GM18498 (cell line): ENCODE measurements around the gene CD109.
"Not testable (repeated sequence)": the region's sequence is repeated elsewhere in the genome, so short reads cannot be mapped to it uniquely, and the experiment has no call there.

ENCODE experiments used
- ATAC-seq: cut with Tn5 transposase; IDR thresholded peaks from one replicate; pipeline ENCODE4 v1.9.1; 2021; ENCODE audit warnings: mild to moderate bottlenecking, moderate library complexity; ENCODE audit not compliant: unreplicated experiment

The CD109 gene

GRCh38 chr6:73695619-73696421 lies at the start of gene CD109:
Gene CD109, plus strand, starts transcription at chr6:73696203. Its CDS starts 13 bp downstream, at chr6:73696216.
- ATAC-seq: peak; percentile 68

DNA sequence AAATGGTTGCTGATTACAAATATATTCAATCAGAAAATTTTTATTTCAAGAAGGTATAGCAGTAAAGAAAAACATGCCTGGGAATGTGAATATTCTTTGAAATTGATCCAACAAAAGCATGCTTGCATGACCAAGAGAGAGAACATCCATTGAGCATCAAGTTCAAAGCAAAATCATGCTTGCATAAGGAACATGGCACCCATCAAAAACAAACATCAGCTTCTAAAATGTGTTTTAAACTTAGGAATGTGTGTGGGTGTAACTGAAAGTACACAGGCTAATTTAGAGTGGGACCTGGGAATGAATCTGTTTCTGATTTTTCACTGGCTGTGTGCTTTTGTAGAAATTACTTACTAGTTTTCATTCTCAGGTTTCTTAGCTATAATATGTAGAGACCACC lies 47.8 kb upstream of the CD109 start:
- ATAC-seq: no peak

GRCh38 chr6:73649783-73650182 lies 46.2 kb upstream of the CD109 start:
- ATAC-seq: no peak

- ATAC-seq: peak; percentile 43
Measured at GRCh38 chr6:73652637-73653570, 43.1 kb upstream of the CD109 start.

GRCh38 chr6:73653571-73654424 lies 42.2 kb upstream of the CD109 start, which contains the start of gene SLC17A5:
Gene SLC17A5, minus strand, starts transcription at chr6:73653992. Its CDS starts 106 bp downstream, at chr6:73653886.
- peak; percentile 89 for ATAC-seq

DNA sequence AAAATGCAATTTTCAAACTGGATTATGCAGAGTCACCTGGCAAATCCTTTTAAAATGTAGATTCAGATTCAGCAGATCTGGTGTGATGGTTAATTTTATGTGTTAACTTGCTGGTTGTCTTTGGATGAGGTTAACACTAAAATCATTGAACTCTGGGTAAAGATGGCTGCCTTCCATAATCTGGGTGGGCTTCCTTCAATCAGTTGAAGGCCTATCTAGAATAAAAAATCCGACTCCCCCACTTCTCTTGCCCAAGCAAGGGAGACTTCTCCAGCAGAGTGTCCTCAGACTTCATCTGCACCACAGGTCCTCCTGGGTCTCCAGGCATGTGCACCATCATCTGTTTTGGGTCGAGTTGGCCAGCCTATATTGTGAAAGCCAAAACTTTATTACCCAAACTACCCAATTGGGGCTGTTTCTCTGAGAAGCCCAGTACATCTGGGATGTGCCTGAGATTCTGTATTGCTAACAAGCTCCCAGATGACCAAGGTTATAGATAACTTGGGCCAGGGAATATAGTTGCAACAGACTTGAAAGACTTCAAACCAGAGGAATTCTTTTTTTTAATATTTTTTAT lies 40.6 kb upstream of the CD109 start:
- no peak for ATAC-seq

DNA sequence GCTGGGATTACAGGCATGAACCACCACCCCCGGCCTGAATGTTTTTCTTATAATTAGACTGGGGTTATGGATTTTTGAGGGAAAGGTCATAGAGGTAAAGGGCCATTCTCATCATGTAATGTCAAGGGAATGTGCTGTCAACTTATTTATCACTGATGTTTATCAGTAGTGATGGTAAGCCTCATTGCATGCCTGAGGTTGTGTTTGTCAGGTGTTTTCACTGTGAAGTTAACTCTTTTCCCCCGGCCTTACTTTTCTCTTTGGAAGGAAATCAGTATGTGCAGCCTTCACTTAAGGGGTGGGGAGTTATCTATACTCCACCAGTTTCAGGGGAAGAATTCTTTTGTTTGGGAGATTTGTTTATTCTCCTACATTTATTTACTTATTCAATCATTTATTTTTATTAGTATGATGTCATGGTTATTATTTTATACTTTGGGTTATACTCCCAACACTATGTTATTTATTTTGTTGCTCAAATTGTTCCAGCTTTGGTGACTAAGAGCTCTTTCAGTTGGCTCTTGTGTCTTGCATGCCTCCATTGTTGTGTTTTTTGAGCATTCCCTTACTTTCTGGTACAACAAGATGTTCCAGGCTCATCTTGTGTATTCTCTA lies 39.4 kb upstream of the CD109 start:
- ATAC-seq: no peak

DNA sequence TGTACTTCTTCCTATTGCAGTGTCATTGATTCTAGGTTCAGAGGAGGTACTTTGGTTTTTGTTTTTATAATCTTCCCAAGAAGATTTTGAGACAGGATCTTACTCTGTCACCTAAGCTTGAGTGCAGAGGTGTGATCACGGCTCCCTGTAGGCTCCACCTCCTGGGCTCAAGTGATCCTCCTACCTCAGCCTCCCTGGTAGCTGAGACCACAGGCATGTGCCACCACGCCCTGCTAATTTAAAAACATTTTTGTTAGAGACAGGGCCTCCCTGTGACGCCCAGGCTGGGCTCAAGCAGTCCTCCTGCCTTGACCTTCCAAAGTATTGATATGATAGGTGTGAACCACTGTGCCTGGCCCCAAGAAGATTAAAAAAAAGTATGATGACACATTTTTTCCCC lies 38.8 kb upstream of the CD109 start:
- ATAC-seq: no peak

DNA sequence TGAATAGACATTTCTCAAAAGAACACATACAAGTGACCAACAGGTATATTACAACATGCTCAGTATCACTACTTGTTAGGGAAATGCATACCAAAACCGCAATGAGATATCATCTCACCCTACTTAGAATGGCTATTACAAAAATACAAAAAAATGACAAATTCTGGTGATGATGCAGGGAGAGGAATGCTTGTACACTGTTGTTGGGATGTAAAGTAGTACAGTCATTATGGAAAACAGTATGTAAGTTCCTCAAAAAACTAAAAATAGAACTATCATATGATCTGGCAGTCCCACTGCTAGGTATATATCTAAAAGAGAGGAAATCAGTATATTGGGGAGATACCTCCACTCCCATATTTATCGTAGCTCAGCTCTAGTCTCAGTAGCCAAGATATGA lies 31.3 kb upstream of the CD109 start:
- ATAC-seq: no peak

GRCh38 chr6:73665686-73666319 lies 30.2 kb upstream of the CD109 start:
- peak; percentile 75 for ATAC-seq

DNA sequence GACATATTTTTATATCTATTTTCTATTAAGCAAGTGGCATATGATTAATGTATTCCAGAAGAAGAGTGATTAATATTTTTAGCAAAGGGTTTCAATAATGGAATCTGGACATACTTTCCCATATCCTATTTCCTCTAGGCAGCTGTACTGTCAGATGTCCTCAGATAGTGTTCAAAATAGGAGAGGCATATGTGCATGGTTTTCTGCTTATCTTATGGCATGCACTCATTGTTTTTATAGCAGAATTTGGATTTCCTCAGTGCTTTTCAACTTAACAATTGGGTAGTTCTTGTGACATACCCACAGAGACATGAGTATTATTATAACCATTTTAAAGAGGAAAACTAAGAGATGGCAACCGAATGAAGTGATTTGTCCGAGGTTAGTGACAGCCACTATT lies 29.6 kb upstream of the CD109 start:
- ATAC-seq: no peak

DNA sequence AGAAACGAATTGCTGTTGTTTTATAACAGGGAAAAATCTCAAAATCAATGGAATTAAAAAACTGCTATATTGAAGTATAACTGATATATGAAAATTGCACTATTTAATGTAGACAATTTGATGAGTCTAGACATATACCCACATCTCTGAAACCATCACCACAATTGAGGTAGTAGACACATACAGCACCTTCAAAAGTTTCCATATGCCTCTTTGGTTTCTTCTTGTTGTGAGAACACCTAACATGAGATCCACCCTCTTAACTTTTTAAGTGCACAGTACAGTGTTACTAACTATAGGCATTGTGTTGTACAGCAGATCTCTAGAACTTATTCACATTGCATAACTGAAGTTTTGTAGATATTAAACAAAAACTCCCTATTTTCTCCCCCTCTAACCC lies 28.2 kb upstream of the CD109 start:
- ATAC-seq: no peak

DNA sequence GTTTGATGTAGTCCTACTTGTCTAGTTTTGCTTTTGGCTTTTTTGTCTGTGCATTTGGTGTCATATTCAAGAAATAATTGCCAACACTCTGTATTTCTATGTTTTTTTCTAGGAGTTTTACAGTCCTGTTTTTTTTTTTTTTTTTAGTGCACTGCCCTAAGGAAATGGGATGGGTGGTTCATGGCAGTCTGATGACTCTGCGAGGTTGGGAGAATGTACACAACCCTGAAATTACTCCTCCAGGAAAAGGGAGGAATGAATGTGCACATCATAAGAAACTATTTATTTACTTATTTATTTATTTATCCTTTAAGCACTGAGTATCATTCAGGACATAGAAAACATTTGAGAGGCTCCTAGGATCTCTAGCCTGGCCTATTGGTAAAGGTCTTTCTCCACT lies 27.0 kb upstream of the CD109 start:
- no peak for ATAC-seq

GRCh38 chr6:73671911-73672685 lies 23.9 kb upstream of the CD109 start:
- ATAC-seq: no peak

- peak; percentile 92 for ATAC-seq
Measured at GRCh38 chr6:73675466-73676098, 20.4 kb upstream of the CD109 start.

DNA sequence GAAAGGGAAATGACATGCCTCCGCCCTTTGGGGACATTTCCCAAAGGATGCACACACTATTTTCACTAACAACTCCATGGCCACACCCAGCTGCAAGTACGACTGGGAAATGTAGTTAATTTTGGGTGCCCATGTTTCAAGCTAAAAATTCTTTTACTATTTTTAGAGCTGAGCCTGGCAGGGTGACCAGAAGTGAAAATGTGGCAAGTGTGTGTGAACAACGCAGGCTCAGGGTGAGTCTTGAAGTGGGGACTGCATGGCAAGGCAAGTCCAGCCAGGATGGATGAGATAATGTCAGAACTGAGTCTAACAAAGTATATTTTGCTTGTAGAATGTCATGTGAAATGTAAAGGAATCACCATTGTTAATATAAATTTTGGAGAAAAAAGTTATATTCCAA lies 17.0 kb upstream of the CD109 start:
- no peak for ATAC-seq

DNA sequence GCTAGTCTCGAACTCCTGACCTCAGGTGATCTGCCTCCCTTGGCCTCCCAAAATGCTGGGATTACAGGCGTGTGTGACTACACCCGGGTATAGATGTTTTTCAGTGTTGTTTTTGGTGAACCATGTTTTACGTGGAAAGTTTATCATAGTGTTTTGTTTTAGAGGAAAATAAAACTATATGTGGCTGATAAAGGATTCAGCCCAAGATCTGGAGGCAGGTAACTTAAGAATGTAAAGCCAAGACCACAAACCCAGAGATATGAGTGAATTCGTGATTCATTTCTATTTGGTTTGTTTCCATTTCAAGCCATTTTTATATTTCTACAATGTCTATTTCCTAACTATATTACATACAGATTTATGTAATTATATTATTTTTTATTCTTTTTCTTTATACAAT lies 16.2 kb upstream of the CD109 start:
- not testable (repeated sequence) for ATAC-seq

DNA sequence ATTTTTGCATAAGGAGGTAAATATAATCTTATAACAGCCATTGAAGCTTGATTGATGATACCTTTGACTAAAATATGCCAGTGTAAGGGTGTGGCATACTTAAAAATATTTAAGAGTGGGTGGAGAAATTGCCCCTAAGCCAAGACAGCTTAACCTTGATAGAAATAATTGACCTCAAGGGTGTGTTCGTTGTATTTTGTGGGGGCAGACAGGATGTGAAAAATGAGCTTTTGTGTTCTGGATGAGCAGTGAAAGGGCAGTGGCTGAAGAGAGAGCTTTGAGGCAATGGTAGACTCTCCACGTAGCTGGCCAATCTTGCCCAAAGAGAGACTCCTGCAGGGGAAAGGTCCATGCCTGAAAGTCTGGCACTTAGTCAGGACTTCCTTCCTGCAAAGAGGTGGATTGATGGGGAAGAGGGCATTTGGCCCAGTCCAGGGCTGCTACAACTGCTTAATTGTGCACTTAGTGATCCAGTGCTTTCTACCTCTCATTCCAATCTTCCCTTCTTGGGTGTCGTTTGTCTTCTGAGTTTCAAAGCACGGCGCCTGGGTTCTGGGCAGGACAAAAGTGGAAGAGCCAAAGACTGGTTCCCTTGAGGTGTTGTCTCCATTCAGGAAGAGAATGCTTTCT lies 15.6 kb upstream of the CD109 start:
- no peak for ATAC-seq
